ENCODE data around the gene SMIM44.

The SMIM44 gene

DNA sequence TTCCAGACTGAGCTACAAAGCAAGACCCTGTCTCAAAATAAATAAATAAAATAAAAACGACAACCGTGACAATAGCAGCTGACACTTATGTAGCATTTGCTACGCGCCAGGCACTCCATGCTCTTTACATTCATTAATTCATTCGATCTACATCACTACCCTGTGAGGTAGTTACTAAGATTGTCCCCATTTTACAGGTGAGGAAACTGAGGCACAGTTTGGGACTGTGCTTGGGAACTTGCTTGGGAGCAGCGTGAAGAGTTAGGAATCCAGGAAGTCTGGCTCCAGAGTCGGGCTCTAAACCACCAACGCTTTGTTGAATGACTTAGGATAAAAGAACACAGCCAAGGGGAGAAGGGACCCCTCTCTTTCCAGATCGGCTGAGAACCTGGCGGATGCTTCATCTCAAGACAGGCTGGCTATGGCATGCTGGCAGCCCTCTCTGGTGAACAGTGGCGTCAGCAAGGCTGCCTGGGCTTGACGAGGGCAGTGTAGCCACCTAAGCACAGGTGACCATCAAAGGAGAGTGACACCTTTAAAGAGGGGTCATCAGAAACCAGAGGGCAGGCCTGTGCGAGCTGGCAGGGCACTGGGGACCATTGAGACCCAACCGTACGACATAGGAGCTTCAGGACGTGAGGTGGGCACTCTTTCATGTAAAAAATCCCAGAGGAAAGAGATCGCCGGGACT is 16.6 kb upstream of the SMIM44 start:
- no peak for DNase-seq

DNA sequence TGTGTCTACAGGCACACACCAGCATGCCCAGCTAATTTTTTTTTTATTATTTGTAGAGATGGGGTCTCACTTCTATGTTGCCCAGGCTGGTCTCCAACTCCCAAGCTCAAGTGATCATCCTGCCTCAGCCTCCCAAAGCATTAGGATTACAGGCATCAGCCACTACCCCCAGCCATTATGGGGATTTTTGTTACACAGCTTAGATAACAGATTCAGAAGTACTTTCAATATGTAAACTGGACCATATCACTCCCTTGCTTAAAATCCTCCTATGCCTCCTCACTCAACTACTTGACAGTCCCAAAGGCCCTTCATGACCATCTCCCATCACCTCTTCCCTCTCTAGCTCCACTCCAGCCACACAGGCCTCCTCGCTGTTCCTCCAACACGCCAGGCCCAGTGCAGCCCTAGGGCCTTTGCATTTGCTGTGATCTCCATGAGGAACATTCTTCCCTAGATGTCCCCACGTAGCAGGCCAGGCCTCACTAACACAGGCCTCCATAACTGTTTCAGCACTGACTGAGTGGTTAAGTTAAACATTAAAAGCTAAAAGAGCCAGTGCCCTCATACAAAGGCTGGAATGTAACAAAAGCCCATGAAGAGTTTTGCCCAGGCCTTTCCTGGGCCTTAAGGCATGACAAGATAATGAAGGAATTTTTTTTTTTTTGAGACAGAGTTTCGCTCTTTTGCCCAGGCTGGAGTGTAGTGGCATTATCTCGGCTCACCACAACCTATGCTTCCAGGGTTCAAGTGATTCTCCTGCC is 14.7 kb upstream of the SMIM44 start:
- DNase-seq: no peak

DNA sequence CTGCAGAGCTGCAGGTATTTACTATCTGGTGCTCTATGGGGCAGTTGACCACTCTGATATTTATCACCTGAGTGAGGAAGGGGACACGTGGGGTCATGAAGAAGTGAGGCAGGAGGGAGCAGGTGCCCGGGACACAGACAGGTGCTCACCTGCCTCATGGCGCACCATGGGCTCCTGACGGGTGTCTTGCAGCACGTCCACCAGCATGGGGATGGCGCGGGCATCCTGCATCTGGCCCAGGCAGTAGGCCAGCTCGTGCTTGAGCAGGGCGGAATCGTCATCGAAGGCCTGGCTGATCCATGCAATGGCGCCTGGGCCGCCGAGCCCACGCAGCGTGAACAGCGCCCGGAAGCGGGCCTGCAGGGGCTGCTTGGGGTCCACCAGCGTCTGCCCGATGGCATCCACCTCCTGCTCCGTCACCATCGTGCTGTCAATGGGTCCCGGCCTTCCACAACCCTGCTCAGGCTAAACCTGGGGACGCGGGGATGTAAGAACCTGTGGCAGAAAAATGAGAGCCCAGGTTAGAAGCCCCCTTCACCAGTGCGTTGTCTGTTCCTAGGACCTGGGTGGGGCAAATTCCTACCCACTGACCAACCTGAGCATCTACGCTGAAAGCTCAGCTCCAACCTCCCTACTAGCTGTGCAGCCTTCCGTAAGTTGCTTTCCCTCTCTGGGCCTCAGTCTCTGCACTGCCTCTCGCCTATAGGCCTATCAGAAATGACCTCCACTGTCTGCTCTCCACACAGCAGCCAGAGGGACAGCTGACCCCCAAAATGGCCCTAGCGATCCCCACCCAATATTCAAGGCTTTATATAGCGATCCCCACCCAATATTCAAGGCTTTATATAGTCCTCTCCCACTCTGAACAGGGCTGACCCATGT is 13.4 kb upstream of the SMIM44 start:
- no peak for DNase-seq

DNA sequence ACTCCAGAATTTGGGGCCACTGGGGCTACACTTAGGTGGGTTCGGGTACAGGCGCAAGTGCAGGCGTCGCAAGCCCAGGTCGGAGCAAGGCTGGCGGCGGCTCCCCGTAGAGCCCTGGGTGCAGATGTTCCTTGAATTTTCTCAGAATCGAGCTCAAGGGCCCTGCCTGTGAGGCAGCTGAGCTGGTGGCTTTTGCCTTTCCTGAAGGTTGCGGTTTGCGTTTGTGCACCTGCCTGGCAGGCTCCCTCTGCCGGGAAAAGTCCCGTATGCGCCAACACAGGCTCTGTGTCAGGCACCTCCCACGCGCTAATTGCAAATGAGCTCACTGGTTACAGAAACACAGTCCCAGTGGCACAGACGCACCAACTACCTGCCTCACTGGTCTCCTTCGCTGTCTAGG is 11.3 kb upstream of the SMIM44 start:
- DNase-seq: no peak

DNA sequence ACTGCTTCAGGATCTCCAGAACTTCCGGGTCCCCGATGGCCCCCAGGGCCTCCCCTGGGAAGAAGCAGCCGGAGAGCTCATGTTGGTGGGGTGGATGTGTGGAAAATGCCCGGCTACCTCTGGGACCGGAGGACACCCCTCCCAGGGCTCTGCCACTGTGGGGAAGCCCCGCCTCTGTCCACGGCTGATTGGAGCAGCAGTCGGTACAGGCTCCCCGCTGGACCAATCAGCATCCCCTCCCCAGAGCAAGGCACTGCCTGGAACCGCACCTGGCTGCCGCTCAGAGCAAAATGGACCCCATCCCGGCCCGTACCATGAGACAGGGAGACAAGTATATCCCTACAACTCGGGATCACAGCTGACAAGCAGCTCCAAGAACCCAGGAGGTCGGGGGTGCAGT is 10.8 kb upstream of the SMIM44 start:
- no peak for DNase-seq

DNA sequence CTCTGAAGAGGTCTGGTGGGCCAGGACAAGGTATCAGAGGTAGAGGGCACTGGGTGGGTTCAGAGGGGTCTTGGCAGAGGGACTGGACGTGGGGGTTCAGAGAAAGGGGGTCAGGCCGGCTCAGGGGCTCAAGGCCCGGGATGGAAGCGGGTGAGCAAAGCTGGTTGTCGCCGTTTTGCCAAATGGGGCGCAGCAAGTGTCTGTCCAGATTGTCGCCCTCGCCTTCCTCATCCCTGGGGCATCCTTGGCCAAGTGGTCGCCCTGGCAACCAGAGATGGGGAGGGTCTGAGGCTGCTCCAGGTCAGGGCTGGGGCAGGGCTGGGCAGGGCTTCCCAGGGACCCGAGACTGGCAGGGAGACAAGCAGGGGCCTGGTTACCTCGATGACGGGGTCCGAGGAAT is 10.4 kb upstream of the SMIM44 start:
- DNase-seq: no peak

DNA sequence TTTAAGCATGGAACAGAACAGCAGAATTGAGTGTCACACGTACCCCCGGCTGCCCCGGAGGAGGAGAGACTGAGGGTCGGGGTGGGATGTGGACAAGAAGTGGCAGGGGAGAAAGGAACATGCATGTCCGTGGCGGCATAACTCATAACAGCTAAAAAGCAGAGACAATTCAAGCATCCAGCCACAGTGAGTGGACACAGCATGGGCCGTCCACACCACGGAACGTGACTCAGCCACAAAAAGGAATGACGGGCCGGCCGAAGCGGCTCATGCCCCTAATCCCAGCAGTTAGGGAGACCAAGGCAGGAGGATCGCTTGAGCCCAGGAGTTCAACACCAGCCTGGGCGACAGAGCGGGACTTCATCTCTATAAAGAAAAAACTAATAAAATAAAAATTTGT is 9.7 kb upstream of the SMIM44 start:
- no peak for DNase-seq

DNA sequence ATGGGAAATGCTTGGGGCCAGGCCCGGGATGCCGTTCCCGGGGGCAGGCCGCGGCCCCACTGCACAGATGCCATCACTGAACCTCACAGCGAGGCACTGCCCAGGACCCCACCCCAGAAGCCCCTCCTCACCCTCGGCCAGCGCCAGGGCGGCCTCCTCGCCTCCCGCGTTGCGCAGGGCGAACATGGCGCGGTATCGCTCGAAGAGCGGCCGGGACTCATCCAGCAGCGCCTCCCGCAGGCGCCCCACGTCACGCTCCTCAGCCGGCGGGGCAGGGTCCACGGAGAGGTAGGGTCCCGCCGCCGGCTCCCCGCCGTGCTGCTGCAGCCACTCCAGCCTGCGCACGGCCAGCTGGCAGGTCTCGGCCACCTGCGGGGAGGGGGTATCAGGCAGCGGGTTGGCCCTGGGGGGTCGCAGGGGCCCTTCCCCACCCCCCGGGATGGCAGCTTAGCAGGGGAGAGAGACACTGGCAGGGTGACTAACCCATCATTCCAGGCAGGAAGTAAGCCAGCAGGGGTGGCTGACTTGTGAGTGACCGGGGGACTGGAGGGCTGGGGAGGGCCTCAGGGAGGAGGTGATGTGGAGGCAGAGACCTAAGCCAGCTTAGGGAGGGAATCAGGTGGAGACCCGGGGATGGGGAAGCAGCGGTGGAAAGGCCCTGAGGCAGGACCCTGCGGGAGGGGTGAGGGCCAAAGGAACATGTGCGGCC is 9.0 kb upstream of the SMIM44 start:
- no peak for DNase-seq

DNA sequence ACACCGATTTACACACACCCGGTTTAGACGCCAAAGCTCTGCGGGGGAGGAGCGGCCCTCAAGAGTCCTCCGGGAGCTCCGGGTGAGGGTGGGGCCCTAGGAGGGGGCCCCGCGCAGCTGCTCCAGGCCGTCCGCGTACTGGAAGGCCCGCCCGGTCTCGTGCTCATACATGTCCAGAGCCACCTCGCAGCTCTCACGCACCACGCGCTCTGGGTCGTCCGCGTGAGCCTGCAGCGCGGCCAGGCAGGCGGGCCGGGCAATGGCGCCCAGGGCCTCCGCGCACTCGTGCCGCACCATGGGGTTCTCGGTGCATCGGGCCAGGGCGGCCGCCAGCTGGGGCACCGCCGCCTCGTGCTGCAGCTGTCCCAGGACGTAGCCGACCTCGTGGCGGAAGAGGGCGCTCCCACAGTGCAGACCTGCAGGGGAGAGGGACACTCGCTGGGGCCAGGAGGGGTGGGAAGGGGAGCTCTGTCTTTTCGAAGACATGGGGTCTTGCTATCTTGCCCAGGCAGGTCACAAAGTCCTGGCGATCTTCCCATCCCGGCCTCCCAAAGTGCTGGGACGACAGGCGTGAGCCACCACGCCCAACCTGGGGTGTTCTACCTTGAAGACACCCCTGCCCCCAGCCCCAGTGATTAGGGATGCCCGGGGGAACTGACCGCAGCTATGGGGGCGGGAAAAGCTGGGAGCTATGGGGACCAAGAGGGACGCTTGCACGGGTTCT is 8.3 kb upstream of the SMIM44 start:
- DNase-seq: no peak

DNA sequence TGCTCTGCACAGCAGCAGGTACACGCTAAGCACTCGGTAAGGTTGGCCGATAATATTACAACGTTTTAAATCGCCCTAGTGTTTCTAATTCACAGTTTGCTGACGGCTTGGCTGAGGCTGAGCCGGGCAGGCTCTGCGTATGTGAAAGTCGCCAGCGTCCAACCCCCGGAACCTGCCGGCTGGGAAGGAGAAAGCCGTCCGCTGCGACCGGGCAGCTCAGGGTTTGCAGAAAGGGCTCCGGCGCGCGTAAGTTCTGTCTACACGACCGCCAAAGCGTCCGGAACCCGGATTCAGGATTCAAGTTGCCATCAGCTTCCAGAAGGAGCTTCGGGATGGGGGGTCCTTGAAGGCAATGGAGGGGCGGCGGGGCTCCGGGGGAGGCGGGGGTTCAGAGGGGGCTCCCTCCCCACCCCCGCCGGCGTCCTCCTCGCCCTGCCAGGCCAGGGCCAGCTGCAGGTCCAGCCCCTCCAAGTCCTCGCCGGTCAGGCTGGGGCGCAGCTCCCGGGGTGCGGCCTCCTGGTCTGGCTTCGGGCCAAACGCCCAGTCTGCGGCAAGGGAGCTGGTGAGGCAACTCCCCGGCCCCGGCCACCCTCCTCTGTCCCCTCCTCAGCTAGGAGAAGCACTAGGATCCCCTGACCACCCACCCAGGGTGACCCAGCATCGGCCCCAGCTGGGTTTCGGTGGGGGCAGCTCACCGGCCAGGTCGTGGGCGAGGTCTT is 575 bp downstream of the SMIM44 start:
- DNase-seq: no peak

DNA sequence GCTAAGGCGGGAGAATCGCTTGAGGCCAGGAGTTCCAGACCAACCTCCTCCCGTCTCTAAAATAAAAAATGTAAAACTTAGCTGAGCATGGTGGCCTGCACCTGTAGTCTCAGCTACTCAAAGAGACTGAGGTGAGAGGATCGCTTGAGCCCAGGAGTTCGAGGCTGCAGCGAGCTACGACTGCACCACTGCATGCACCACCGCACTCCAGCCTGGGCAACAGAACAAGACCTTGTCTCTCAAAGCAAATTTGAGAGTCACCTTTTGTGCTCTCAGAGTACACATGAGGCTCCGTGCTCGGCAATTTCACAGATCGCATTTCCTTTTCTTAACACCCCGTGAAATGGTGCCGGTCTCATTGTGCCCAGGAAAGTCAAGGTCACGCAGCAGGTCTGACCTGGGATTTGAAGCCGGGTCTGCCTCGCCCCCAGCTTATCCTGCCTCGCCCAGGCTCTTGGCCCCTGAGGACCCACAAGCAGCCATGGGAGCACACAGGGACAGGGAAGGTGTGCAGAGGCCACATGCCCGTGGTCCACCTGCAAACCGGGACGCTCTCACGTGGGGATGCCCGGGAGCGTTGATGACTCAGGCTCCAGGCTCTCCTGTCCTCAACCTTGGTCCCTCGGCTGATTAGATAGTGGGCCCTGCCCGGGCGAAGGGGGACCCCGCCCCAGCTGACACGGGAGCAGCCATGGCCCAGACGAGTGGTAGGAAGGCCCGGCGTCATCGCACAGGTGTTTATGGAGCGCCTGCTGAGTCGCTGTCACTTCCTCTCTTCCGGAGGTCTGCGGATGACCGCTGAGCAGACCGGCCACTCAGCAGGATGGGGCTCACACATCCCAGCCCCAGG is 1.8 kb downstream of the SMIM44 start:
- DNase-seq: no peak

DNA sequence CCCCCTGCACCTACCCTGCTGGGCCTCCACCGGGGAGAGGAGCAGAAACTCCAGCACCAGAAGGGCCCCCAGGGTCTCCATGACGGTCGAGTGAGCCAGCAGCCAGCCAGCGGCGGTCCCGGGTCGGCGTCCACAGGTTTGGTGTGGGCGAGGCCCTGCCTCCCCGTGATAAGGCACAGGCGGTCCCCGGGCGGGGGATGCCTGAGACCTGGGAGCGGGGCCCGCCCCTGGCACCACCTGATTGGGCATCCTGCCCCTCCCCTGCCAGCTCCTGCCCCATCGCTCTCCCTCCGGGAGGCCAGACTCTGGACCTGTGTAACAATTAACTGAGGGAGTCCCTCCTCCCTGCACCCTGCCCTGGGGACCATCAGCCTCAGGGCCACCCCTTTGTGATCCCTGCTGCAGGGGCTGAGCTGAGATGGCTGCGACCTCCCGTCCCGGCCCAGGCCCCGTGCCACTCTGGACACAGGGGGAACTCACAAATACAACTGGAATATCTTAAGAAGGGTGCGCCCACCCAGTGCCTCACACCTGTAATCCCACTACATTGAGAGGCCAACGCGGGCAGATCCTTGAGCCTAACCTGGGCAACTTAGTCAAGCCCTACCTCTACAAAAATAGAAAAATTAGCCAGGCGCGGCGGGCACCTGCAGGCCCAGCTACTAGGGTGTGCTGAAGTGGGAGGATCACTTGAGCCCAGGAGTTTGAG is 2.7 kb downstream of the SMIM44 start, which contains the start of gene SMIM24:
SMIM24 (minus strand) TSS at position 143 of the 709 bp plus-strand sequence; CDS start at position 81, 62 bp downstream.
- DNase-seq: no peak

DNA sequence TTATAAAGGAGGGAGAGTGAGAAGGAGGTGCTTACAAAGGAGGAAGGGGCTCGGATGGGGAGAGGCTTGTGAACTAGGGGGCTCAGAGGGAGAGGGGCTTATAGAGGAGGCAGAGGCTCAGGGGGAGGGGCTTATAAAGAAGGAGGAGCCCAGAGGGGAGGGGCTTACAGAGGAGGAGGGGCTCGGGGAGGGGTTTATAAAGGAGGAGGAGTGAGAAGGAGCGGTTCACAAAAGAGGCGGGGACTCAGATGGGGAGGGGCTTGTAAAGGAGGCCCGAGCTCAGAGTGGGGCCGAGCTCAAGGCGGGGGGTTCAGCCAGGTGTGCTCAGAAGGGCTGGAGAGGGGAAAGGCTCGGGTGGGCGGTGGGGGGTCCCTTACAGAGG is 3.4 kb downstream of the SMIM44 start:
- DNase-seq: no peak

DNA sequence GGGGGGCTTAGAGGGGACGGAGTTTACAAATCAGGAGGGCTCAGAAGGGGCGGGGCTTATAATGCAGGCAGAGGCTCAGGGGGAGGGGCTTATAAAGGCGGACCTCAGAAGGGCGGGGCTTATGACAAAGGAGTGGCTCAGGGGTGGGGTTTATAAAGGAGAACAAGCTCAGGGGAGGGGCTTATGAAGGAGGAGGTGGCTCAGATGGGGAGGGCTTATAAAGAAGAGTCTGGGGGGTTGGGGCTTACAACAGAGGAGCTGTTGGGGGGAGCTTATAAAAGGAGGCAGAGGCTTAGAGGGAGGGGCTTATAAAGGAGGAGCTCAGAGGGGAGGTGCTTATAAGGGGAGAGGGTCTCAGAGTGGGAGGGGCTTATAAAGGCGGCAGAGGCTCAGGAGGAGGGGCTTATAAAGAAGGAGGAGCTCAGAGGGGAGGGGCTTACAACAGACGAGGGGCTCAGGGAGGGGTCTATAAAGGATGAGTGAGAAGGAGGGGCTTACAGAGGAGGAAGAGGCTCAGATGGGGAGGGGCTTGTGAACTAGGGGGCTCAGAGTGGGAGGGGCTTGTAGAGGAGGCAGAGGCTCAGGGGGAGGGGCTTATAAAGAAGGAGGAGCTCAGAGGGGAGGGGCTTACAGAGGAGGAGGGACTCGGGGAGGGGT is 3.9 kb downstream of the SMIM44 start:
- DNase-seq: peak; percentile 63

DNA sequence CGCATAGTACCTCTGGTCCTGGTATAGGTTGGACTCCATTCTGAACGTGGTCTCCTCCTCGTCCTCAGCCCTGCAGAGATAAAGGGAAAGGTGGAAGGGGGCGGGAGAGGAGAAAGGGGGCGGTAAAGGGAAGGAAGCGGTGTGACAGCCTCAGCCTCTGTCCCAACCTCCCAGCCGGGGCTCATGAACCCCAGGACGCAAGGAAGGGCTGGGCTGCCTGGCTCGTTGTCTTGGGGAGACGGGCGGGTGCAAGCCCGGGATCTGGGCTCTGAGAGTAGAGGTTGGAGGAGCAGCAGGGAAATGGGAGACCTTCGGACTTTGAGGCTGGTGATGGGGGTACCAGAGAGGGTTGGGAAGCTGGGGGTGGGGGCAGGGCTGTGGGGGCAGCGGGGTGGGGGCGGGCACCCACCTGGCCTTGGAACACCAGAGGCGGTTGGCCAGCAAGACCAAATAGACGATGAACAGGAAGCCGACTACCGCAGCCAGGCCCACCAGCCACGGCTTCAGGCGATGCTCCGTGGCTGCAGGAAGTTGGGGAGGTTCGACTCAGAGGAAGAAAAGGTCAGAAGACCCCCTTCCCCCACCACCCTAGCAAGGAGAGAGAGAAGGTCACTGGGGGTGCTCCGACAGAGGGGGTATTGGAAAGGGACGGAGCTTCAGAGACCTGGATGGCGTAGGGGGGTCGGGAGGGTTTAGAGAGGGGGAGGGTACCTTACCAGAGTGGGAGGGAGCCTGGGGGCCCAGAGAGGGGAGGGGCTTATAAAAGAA is 4.6 kb downstream of the SMIM44 start:
- DNase-seq: no peak

DNA sequence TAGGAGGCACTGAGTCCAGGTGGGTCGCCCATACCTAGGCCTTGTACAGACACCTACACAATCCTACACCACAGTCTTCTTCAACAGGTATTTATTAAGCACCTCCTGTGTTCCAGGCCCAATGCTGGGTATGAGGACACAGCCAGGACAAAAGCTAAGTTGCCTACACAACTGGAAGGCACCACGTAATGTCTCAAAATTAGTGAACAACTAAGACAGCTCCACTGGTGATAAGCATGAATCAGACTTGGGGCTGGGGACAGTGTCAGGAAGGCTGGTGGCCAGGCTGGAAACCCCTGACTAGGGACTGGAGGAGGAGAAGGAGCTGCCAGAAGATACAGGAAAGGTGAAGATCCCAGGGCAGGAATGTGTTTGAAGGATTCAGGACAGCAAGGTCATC is 5.3 kb downstream of the SMIM44 start:
- DNase-seq: no peak

DNA sequence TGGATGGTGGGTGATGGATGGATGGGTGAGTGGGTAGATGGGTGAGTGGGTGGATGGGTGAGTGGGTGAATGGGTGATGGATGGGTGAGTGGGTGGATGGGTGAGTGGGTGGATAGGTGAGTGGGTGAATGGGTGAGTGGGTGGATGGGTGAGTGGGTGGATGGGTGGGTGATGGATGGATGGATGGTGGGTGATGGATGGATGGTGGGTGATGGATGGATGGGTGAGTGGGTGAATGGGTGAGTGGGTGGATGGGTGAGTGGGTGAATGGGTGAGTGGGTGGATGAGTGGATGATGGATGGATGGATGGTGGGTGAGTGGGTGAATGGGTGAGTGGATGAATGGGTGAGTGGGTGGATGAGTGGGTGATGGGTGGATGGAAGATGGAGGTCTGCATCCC is 5.7 kb downstream of the SMIM44 start:
- no peak for DNase-seq

DNA sequence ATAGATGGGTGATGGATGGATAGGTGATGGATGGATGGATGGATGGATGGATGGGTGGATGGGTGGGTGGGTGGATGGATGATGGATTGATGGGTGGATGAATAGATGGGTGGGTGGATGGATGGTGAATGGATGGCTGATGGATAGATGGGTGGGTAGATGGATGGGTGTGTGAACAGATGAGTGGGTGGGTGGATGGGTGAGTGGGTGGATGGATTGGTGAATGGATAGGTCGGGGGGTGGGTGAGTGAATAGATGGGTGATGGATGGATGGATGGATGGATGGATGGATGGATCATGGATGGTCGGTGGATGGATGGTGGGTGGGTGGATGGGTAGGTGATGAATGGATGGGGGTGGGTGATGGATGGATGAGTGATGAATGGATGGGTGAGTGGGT is 6.4 kb downstream of the SMIM44 start:
- no peak for DNase-seq

DNA sequence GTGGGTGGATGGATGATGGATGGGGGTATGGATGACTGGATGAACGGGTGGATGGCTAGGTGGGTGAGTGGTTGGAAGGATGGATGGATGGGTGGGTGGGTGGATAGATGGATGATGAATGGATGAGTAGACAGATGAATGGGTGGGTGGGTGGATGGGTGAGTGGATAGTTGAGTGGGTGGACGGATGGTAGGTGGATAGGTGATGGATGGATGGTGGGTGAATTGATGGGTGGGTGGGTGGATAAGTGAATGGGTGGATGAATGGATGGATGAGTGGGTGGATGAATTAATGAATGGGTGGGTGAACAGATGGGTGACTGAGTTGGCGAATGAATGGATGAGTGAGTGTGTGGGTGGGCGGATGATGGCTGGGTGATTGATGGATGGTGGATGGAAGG is 7.8 kb downstream of the SMIM44 start:
- no peak for DNase-seq

Data from suppressor macrophage treated with lipopolysaccharide for 4 hours (primary cell).